ENCODE measurements around the gene MPV17L2.

MPV17L2 gene

GRCh38 chr19:18245297-18245696 lies 52.3 kb downstream of the MPV17L2 start:
- FAIRE-seq = no peak
